ENCODE data around the gene ARID3A.

ARID3A gene

DNA sequence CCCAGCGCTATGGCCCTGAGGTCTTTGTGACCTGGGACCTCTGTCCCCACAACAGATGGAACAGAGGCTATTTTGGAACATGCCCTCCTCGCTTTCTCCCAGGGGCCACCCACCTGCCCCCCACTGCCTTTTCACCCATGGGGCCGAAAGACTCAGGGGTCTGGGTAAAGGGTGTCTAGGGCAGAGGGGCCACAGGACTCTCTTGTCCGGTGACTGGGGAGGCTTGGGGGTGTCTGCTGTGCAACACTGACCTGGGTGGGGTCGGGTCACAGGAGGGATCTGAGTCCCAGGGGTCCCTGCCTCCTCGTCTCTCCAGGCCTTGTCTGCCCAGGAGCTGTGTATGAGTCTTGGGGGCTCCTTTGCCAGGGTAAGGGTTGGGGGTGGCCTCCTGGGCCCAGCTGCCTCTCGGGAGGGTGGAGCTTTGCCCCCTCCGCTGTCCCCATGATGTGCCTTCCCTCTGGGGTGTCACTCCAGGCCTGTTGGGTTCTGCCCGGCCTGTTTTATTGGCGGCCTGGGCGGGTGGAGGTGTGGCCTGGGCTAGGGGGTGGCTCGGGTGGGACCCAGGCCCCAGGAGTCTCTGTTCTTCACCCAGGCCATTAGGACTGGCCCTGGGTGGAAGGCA lies 2.1 kb downstream of the ARID3A start:
- DNase-seq (ENCODE audit: extremely low spot score, insufficient read length, low read depth) = no peak
- FAIRE-seq = no peak

- DNase-seq (ENCODE audit: extremely low spot score, insufficient read length, low read depth) = no peak
- FAIRE-seq = no peak
Measured at GRCh38 chr19:928471-929202, 2.8 kb downstream of the ARID3A start.

DNA sequence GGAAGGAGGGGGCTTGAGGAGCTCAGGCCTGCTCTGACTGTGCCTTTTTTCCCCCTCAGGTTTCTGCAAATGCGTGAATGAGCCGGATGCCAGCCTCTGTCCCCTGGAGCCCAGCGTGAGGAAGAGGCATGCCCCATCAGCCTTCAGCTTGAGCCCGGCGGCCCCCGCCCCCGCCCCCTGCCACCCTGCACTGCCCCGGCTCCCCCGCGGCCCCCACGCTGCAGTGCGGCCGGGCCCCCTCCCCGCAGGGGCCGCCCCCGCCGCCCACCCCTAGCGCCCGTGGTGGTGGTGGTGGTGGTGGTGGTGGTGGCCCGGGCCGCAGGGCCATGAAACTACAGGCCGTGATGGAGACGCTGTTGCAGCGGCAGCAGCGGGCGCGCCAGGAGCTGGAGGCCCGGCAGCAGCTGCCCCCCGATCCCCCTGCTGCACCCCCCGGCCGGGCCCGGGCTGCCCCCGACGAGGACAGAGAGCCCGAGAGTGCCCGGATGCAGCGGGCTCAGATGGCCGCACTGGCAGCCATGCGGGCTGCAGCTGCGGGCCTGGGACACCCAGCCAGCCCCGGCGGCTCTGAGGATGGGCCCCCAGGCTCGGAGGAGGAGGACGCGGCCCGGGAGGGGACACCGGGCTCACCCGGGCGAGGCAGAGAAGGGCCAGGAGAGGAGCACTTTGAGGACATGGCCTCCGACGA lies 3.5 kb downstream of the ARID3A start:
- no peak for DNase-seq (ENCODE audit: extremely low spot score, insufficient read length, low read depth)
- FAIRE-seq = no peak

DNA sequence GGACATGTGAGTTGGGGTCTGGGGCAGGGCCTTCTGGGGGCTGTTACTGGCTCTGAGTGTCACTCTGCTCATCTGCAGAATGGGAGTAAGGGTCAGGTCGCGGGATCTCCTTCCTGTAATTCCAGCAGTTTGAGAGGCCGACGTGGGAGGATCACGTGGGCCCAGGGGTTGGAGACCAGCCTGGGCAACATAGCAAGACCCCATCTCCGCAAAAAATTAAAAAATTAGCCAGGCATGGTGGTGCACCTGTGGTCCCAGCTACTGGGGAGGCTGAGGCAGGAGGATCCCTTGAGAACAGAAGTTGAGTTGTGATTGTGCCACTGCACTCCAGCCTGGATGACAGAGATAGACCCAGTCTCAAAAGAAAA lies 4.0 kb downstream of the ARID3A start:
- FAIRE-seq (no peak), DNase-seq (ENCODE audit: extremely low spot score, insufficient read length, low read depth) (no peak)

DNA sequence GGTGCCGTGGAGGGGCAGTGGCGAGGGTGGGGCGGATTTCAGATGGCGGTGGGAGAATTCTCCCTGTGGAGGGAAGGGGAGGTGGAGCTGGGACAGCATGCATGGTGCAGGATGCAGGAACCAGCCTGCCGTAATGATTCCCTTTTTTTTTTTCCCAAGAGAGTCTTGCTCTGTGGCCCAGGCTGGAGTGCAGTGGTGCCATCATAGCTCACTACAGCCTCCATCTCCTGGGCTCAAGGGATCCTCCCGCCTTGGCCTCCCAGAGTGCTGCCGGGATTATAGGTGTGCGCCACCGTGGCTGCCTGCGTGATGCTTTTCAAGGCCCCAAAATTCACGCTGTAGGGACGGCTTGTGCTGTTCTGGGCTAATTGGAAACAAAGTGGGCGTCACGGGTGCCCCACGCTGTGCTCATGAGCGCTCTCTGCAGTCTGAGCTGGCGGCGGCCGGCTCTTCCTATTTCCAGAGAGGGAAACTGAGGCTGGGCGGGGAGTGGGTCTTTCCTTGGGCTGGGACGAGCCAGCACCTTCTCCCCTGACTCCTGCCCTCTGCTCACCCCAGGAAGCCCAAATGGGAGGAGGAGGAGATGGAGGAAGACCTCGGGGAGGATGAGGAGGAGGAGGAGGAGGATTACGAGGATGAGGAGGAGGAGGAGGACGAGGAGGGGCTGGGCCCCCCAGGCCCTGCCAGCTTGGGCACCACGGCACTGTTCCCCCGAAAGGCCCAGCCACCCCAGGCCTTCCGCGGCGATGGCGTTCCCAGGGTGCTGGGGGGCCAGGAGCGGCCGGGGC lies 6.2 kb downstream of the ARID3A start:
- DNase-seq (ENCODE audit: extremely low spot score, insufficient read length, low read depth) (no peak), FAIRE-seq (no peak)

DNA sequence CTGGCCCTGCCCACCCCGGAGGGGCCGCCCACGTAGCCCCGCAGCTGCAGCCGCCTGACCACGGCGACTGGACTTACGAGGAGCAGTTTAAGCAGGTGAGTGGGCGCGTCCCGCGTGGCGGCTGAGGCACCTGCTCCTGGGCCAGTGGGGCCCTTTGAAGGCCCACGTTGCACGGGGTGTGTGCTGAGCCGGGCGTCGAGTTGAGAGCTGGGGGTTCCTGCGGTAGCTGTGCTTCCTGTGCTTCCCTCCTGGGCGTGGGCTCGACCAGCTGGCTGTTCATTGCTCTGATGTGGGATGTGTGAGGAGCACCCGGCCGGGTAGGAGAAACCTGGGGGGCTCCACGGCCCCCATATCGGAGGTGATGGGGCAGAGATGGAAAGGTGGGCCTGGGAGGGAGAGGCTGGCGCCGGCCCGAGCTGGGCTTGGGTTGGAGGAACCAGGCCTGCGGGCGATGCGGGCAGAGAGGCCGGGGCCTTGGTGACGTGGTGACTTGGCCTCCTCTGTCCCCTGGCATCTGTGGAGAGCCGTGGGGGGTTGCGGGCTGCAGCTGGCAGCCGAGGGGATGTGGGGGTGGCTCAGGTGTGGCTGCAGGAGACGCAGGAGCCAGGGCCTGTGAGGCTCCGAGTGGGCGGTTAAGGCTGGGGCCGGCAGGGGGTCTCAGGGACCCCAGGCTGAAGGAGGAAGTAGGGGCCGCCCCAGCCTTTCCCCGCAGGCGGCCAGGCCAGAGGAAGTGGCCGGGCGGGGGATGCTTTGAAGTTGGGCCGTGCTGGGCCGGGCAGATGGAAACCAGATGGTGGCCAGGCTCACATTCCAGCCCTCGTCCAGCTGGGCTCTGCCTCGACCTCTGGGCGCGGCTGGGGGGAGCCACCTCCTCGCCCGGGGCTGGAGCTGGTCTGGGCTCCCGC lies 7.1 kb downstream of the ARID3A start:
- DNase-seq (ENCODE audit: extremely low spot score, insufficient read length, low read depth) (no peak), FAIRE-seq (no peak)

DNA sequence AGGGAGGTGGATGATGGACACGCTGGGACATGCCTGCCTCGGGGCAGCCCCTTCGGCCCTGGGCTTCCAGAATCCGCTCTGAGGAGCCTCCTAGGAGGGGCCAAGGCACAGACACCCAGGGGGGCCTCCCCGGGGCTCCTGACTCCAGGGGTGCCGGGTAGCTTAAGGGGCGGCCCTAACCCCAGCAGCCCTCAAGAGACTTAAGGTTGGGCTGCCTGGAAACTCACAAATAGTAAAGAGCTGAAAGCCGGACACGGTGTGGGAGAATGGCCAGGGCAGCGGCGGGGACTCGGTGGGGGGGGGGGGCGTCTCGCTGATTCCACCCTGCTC lies 7.7 kb downstream of the ARID3A start:
- FAIRE-seq (no peak), DNase-seq (ENCODE audit: extremely low spot score, insufficient read length, low read depth) (no peak)

DNA sequence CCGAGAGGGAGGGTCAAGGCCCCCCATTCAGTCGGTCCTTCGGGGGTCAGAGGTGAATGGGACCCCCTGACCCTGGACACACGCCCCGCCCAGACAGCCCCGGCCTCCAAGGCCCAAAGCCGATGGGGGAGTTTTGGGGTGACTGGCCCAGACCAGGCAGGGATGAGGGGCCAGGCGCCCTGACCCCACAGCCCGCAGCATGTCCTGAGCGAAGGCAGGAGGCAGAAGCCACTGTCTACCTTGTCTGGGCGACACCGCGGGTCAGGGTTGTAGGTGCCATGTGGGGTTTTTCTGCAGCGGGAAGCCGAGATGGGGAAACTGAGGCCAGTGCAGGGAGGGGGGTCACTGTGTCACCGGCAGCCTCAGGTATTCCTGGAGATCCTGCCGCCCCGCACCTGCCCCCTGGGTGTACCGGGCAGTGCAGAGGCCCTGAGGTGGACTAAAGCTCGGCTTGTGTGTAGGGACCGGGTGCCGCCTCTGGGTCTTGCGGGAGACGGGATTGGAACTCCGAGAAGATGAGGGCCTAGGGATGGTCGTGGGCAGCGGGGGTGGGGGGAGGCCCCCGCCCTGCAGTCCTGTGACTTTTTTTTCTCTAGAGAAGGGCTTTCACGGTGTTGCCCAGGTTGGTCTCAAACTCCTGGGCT lies 8.5 kb downstream of the ARID3A start:
- DNase-seq (ENCODE audit: extremely low spot score, insufficient read length, low read depth) (no peak), FAIRE-seq (no peak)

DNA sequence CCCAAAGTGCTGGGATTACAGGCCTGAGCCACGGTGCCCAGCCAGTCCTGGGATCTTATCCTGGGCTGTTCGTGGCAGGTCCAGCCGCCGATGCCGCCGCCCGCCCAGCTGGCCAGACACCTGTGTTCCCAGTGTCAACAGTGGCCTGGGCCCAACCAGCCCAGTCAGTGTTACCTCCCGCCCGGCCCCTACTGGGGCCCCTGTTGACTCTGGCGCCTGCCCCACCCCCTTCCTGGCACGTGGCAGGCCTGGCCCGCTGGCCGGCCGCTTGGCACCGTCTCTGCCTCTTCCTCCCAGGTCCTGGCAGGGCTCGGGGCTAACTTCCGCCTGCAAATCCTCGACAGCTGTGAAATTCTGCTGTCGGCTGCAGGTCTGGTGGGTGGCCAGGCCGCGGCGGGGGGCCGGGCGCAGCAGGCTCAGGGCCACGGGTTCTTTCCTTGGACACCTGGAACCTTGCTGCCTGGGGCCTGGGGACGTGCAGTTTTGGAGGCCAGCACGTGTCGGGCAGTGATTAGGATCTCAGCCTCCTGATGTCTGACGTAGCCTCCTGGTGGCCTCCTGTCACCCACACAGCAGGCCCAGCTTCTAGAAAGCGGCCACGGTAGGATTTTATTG lies 9.1 kb downstream of the ARID3A start:
- DNase-seq (ENCODE audit: extremely low spot score, insufficient read length, low read depth) (no peak), FAIRE-seq (no peak)

- no peak for DNase-seq (ENCODE audit: extremely low spot score, insufficient read length, low read depth)
- no peak for FAIRE-seq
Measured at GRCh38 chr19:936175-936546, 10.3 kb downstream of the ARID3A start.

DNA sequence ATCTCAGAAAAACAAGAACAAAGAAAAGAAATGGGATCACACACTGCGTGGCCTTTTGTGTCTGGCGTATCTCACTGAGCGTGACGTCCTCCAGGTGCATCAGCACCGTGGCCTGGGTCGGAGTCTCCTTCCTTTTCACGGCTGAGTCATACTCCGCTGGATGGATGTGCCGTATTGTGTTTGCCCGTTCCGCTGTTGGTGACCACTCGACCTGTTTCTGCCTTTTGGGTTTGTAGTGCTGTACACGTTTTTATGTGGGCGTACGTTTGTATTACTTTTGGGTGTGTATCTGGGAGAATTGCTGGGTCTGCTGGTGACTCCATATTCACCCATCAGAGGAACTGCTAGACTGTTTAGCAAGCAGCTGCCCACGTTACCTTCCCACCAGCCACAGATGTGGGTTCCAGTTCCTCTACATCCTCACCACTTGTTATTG lies 11.4 kb downstream of the ARID3A start:
- FAIRE-seq (peak; percentile 71), DNase-seq (ENCODE audit: extremely low spot score, insufficient read length, low read depth) (no peak)

- no peak for FAIRE-seq
- no peak for DNase-seq (ENCODE audit: extremely low spot score, insufficient read length, low read depth)
Measured at GRCh38 chr19:938233-938923, 12.5 kb downstream of the ARID3A start.

- FAIRE-seq = no peak
- DNase-seq (ENCODE audit: extremely low spot score, insufficient read length, low read depth) = no peak
Measured at GRCh38 chr19:939439-939838, 13.6 kb downstream of the ARID3A start.

DNA sequence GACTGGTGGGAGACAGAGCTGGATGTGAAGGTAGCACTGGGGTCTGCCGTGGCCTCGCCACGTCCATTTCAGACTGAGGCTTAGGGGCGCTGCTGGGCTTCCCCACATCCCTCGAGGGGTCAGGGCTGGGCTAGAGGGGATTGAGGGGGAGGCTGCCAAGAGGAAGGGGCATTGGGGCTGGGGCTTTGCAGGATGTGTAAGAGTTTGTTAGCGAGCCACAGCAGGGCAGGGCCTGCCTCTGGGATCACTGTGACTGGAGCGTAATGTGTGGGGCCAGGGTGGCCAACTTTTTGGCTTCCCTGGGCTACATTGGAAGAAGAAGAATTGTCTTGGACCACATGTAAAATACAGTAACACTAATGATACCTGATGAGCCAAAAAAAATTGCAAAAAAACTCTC lies 14.1 kb downstream of the ARID3A start:
- DNase-seq (ENCODE audit: extremely low spot score, insufficient read length, low read depth) (no peak), FAIRE-seq (no peak)

DNA sequence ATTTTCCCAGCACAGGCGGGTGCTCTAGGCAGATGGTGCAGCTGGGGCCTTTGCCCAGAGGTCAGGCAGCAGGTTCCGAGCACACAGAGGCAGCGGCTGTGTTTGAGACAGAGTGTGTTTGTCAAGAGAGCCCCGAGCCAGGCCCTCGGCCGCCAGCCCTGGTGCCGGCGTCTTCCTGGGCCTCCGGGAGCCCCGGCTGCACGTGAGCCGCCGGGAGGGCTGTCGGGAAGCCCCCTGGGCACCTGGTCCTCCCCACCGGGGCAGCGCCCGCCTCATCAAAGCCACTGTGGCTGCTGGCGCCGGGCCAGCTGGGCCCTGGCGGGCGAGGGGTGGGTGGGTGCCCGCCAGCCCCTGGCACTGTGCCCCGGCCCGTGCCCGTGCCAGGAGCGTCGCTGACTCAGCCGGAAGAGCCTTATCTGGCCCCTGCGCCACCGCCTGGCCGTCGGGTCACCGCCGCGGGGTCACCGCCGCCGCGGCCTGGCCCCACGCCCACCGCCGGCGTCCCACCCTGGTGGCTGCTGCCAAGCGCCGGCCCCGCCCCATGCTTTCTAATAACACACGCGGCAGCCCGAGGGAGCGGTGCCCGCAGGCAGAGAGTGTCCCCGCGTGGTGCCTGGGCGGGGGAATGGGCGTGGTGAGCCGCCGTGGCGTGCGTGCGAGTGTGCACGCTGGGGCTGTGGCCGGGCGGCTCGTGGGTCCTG lies 14.9 kb downstream of the ARID3A start:
- FAIRE-seq (peak; percentile 59), DNase-seq (ENCODE audit: extremely low spot score, insufficient read length, low read depth) (no peak)

GRCh38 chr19:941292-942132 lies 15.7 kb downstream of the ARID3A start:
- DNase-seq (ENCODE audit: extremely low spot score, insufficient read length, low read depth) (no peak), FAIRE-seq (no peak)

GRCh38 chr19:942133-942645 lies 16.4 kb downstream of the ARID3A start:
- DNase-seq (ENCODE audit: extremely low spot score, insufficient read length, low read depth) (no peak), FAIRE-seq (no peak)
